Subcutaneous abdominal adipose tissue (tissue), 5 donors: Measurements from ENCODE around the gene CETP.

Source experiments
- H3K27ac ChIP-seq: one replicate; pipeline ENCODE4 v1.7.0; 2013; ENCODE audit warnings: low read depth, mild to moderate bottlenecking, inconsistent platforms, low read length, moderate library complexity
- H3K27me3 ChIP-seq, 5 donors: one replicate each; pipeline ENCODE4 v1.7.0; 2013; ENCODE audit warnings: low read length in 5 of 5, inconsistent platforms in 1 of 5; ENCODE audit not compliant: control insufficient read depth in 5 of 5, insufficient read depth in 4 of 5
- H3K36me3 ChIP-seq, 5 donors: one replicate each; pipeline ENCODE4 v1.7.0; 2013; ENCODE audit warnings: low read length in 5 of 5; ENCODE audit not compliant: control insufficient read depth in 5 of 5, insufficient read depth in 5 of 5
- H3K4me1 ChIP-seq, 5 donors: one replicate each; pipeline ENCODE4 v1.7.0; 2013; ENCODE audit warnings: low read length in 5 of 5, mild to moderate bottlenecking in 3 of 5, moderate library complexity in 1 of 5; ENCODE audit not compliant: control insufficient read depth in 5 of 5, insufficient read depth in 5 of 5
- H3K4me3 ChIP-seq, 5 donors: one replicate each; pipeline ENCODE4 v1.7.0; 2013; ENCODE audit warnings: low read length in 5 of 5, low read depth in 1 of 5
- H3K9ac ChIP-seq, 5 donors: one replicate each; pipeline ENCODE4 v1.7.0; 2013; ENCODE audit warnings: low read length in 5 of 5, mild to moderate bottlenecking in 4 of 5, moderate library complexity in 3 of 5
- H3K9me3 ChIP-seq, 5 donors: one replicate each; pipeline ENCODE4 v1.7.0; 2013; ENCODE audit warnings: low read length in 5 of 5; ENCODE audit not compliant: control insufficient read depth in 5 of 5
- donor health status: healthy.
- donor health status: healthy.
- donor health status: healthy.
- donor health status: healthy.
- donor health status: healthy.

Gene CETP

DNA sequence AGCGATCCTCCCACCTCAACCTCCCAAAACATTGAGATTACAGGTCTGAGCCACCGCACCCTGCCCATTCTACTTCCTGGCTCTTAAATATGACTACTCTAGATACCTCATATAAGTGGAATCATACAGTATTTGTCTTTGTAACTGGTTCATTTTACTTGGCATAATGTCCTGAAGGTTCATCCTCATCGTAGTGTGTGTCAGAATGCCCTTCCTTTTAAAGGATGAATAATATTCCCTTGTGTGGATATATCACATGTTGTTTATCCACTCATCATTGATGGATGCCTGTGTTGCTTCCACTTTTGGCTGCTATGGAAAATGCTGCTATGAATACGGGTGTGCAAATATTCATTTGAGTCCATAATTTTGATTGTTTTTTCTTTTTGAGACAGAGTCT, 5.7 kb upstream of the CETP start:
- no peaks in the 10 kb centered on the region for H3K9me3 ChIP-seq
- H3K36me3 ChIP-seq, result no peaks in the 10 kb centered on the region
- no peak overlapping the region for H3K9ac ChIP-seq
- H3K27me3 ChIP-seq, result no peaks in the 10 kb centered on the region
- no peak overlapping the region for H3K4me3 ChIP-seq
- H3K27ac ChIP-seq, result no peak overlapping the region
- peaks cover 2 to 47% (median 14%) of the 10 kb centered on the region in 5 donors for H3K4me1 ChIP-seq

DNA sequence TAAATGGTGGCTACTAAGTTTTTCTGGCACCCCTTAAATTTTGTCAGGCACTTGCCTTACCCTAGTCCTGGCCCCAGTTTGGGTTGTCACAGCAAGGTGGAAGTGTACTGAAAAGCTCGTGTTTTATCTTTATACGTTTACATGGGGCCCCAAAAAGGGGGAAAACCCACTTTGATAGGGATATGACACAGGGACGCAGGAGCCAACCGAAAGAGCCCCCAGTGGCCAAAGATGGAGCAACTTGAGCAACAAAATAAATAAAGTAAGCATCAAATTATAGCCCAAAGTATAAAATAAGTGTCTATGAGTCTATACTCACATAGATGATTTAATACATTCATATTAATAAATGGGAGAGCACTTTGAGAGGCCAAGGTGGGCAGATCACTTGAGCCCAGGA, 5.0 kb upstream of the CETP start:
- Histone ChIP-seq H3K27ac (no peak overlapping the region), H3K9ac (no peak overlapping the region), H3K27me3 (no peaks in the 10 kb centered on the region), H3K4me3 (no peak overlapping the region), H3K36me3 (no peaks in the 10 kb centered on the region), H3K9me3 (no peaks in the 10 kb centered on the region), H3K4me1 (peaks cover 5 to 48% (median 14%) of the 10 kb centered on the region in 5 donors)

DNA sequence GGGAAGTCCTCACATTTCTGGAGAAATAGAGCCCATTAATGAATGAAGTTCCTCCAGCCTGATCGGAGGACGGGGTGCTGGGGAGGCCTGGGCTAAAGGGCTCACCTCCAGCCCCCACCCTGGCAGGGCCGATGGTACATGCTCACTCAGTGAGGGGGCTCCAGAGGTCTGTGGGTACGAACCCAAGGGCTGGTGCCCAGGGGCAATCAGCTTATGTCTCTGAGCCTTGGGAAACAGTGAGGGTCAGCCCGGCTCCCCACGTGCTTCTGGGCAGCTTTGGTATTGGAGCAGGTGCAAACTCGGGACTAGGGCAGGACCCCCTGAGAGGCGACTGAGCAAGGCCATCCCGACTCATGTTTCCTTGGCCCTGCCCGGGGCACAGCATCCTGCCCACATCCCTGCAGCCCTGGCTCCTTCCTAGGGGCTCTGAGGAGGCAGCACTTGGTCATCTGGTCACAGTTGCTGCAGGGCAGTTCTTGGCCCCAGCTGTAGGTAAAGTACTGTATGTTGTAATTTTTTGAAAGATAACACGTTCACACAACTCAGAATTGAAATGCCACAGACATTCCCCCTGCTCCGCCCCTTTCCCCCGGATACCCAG, 969 bp upstream of the CETP start:
- H3K27ac ChIP-seq, result peak overlapping the region; percentile 30
- no peaks in the 10 kb centered on the region for H3K27me3 ChIP-seq
- H3K4me3 ChIP-seq, result no peak overlapping the region
- no peaks in the 10 kb centered on the region for H3K9me3 ChIP-seq
- H3K36me3 ChIP-seq, result no peaks in the 10 kb centered on the region
- peaks cover 6 to 58% (median 31%) of the 10 kb centered on the region in 5 donors for H3K4me1 ChIP-seq
- H3K9ac ChIP-seq, result no peak overlapping the region

DNA sequence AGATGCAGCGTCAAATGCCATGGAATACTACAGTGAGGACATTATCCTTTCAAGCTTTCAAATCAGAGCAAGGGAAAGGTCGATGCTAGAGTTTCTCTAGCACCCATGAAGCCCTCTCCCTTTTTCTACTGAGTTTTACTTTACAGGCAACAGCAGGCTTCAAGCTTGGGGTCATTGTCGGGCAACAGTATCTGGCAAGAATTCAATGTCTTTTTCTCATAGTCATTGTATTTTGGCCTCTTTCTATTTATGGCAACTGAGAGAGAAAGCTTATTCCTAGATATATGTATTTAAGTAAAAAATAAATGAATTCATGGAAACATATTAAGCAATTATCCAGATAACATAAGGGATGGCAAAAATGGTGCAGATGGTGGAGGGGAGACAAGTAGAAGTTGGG, 364 bp upstream of the CETP start:
- Histone ChIP-seq H3K4me3 (no peak overlapping the region), H3K9me3 (no peaks in the 10 kb centered on the region), H3K4me1 (peaks cover 7 to 64% (median 37%) of the 10 kb centered on the region in 5 donors), H3K27me3 (no peaks in the 10 kb centered on the region), H3K9ac (no peak overlapping the region), H3K27ac (peak overlapping the region; percentile 30), H3K36me3 (no peaks in the 10 kb centered on the region)

DNA sequence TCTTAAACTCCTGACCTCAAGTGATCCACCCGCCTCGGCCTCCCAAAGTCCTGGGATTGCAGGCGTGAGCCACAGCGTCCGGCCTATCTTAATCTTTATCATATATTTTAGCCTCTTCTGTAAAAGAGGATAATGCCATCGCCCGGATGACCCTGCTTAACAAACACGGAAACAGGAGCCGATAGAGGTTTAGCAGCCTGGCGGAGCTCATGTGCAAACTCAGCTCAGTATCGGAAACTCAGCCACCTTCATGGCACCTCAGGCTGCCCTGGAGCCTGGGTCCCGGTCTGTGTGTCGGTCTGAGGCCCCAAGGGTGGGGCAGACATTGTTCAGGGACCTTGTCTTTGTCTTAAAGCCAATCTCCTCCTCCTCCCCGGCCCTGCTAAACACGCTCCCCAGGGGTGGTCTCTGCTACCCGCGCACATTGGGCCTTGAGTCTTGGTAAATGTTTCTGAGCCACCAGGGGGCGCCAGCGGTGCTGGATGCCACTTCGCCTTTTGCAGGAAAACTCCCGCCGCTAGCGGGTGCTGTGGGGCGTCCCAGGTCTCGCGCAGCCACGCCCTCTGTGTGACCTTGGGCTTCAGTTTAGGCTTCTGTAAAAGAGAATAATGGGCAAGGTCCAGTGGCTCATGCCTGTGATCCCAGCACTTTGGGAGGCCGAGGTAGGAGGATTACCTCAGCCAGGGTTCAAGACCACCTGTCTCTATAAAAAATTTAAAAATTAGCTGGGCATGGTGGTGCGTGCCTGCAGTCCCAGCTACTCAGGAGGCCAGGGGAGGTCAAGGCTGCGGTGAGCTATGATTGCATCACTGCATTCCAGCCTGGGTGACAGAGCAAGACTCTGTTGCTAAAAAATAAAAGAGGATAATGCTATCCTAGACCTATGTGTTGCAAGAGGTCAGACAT, 2.7 kb downstream of the CETP start:
- no peaks in the 10 kb centered on the region for H3K27me3 ChIP-seq
- H3K4me1 ChIP-seq, result peaks cover 7 to 63% (median 38%) of the 10 kb centered on the region in 5 donors
- H3K27ac ChIP-seq, result peak overlapping the region; percentile 62
- no peaks in the 10 kb centered on the region for H3K9me3 ChIP-seq
- no peak overlapping the region for H3K9ac ChIP-seq
- peak overlapping the region in 1 of 5 donors; percentile 30 for H3K4me3 ChIP-seq
- H3K36me3 ChIP-seq, result no peaks in the 10 kb centered on the region

DNA sequence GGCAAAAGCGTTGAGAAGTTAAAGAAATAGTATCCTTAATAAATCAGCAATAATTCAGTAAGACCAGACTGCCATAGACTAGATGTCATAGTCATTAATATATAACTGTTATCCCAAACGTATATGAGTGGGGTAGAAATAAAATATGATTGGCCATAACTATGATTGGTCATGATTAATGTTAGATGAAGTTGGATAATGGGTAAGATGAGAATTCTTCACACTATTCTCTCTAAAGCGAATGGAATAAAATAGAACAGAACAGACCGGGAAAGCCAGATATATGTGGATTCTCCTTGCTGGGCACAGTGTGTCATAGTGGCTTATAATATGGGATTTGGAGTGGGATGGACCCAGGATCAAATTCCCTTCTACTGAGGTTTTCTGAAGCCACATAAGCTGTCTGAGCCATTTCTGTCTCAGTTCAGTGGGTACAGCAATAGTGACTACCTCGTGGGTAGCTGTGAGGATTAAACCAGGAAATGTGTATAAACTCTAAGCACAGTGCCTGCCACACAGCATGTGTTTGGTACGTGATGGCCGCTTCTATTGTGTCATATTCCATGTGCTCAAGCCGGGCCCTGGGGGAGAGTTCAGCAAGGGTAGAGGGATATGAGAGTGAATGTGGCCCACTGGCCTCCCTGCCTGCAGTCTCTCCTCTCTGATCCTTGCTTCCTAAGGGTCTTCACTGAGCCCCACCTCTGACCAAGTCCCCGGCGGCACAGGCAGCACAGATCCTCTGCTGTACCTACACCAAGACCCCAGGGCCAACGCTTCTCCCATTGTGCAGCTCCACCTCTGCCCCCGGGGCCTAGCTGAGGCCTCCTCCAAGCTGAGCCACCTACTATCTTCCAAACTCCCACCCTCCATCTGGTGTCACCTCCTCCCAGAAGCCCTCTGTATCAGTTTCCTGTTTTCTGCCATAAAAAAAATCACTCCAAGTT, 3.7 kb downstream of the CETP start:
- no peak overlapping the region for H3K4me3 ChIP-seq
- H3K4me1 ChIP-seq, result peaks cover 7 to 55% (median 38%) of the 10 kb centered on the region in 5 donors
- H3K36me3 ChIP-seq, result no peaks in the 10 kb centered on the region
- H3K9ac ChIP-seq, result peak overlapping the region in 1 of 5 donors; percentile 27
- H3K9me3 ChIP-seq, result no peaks in the 10 kb centered on the region
- H3K27ac ChIP-seq, result peak overlapping the region; percentile 62
- no peaks in the 10 kb centered on the region for H3K27me3 ChIP-seq

DNA sequence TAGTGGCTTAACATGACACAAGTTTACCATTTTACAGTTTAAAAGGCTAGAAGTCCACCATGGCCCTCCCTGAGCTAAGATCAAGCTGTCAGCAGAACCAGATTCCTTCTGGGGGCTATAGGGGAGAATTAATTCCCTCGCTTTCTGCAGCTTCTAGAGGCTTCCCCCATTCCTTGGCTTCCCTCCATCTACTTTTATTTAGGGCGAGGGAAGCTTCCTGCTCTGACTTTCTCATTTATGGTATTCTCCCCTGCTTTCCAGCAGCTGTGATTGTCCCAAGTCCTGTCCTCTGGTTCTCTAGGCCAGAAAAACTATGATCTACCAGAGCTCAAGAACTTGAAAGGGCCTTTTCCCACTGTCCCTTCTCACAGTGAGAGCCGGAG, 4.3 kb downstream of the CETP start:
- H3K36me3 ChIP-seq, result no peaks in the 10 kb centered on the region
- H3K4me1 ChIP-seq, result peaks cover 10 to 51% (median 38%) of the 10 kb centered on the region in 5 donors
- no peaks in the 10 kb centered on the region for H3K9me3 ChIP-seq
- no peaks in the 10 kb centered on the region for H3K27me3 ChIP-seq
- H3K9ac ChIP-seq, result peak overlapping the region in 1 of 5 donors; percentile 27
- peak overlapping the region; percentile 62 for H3K27ac ChIP-seq
- no peak overlapping the region for H3K4me3 ChIP-seq

DNA sequence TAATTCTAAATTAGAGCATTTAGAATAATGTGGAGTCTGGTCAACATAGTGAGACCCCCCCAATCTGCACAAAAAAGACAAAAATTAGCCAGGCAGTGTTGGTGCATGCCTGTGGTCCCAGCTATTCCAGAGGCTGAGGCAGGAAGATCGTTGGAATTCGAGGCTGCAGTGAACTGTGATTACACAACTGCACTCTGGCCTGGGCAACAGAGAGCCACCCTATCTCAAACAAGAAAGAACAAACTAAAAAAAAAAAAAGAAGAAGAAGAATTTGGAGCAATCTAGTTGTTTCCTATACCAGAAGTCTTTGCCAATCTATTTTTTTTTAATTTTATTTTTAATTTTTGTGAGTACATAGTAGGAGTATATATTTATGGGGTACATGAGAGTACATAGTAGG, 6.0 kb downstream of the CETP start:
- H3K27ac ChIP-seq, result no peak overlapping the region
- no peak overlapping the region for H3K9ac ChIP-seq
- no peak overlapping the region for H3K4me3 ChIP-seq
- H3K27me3 ChIP-seq, result no peaks in the 10 kb centered on the region
- peaks cover 8 to 42% (median 24%) of the 10 kb centered on the region in 5 donors for H3K4me1 ChIP-seq
- H3K9me3 ChIP-seq, result no peaks in the 10 kb centered on the region
- H3K36me3 ChIP-seq, result no peaks in the 10 kb centered on the region

DNA sequence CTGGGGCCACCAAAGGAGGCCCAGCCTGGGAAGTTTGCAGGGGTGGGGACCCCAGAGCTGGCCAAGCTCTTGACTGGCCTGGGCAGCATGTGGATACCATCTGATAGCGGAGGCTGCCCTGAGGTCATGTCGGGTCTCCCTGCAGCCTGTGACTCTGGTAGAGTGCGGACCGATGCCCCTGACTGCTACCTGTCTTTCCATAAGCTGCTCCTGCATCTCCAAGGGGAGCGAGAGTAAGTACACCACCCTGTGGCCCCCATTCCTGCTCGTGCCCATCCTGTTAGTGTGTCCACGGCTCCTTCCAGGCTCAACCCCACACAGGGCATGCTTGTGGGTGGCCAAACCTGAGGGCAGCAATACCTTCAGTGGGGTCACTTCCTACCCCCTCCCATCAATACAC, 8.0 kb downstream of the CETP start:
- H3K27ac ChIP-seq, result no peak overlapping the region
- H3K4me1 ChIP-seq, result peaks cover 8 to 33% (median 17%) of the 10 kb centered on the region in 5 donors
- H3K9me3 ChIP-seq, result no peaks in the 10 kb centered on the region
- H3K4me3 ChIP-seq, result no peak overlapping the region
- H3K36me3 ChIP-seq, result no peaks in the 10 kb centered on the region
- no peaks in the 10 kb centered on the region for H3K27me3 ChIP-seq
- H3K9ac ChIP-seq, result no peak overlapping the region
